WTC11 (cell line): ENCODE data around the gene ZNF835. TPM values are rescaled to one million over a fixed set of nuclear protein-coding genes. Genes with fewer than 3 reads are reported as not detected.

Experiments used
- ATAC-seq: fragments of 200-7000 bp; cut with Tn5 transposase; 2 replicates; pipeline ENCODE4 v1.10.0; 2021; ENCODE audit warnings: mild to moderate bottlenecking, moderate library complexity
- CTCF ChIA-PET: fragments of 300-600 bp; sonication (Branson Sonifier 250); formaldehyde crosslinking; loops from one replicate; lab custom pipeline; 2021; ENCODE audit warnings: antibody characterized with exemption; lab: Charles Lee
- POLR2A ChIA-PET: fragments of 350-600 bp; sonication (Branson Sonifier 250); formaldehyde crosslinking; loops from one replicate; lab custom pipeline; 2021; ENCODE audit warnings: antibody characterized with exemption; lab: Charles Lee
- DNase-seq: peaks from one replicate; pipeline ENCODE4 v3.0.0; 2021; ENCODE audit warnings: low spot score
- H3K27ac Mint-ChIP-seq: 2 replicates; pipeline ENCODE4 v1.8.0; 2021; ENCODE audit warnings: mixed read lengths
- H3K27me3 Mint-ChIP-seq: 2 replicates; pipeline ENCODE4 v1.8.0; 2021; ENCODE audit warnings: low read depth, mild to moderate bottlenecking, moderate library complexity, mixed read lengths
- H3K36me3 Mint-ChIP-seq: 2 replicates; pipeline ENCODE4 v1.8.0; 2021; ENCODE audit warnings: mixed read lengths
- H3K4me1 Mint-ChIP-seq: 2 replicates; pipeline ENCODE4 v1.8.0; 2022; ENCODE audit warnings: mixed read lengths
- H3K4me3 Mint-ChIP-seq: 2 replicates; pipeline ENCODE4 v1.8.0; 2021; ENCODE audit warnings: mild to moderate bottlenecking, moderate library complexity, mixed read lengths
- H3K9me3 Mint-ChIP-seq: 2 replicates; pipeline ENCODE4 v1.8.0; 2021; ENCODE audit warnings: mixed read lengths
- CREM ChIP-seq: sonication (generic); formaldehyde crosslinking; IDR thresholded peaks from 2 replicates; pipeline ENCODE4 v1.8.1; 2022; ENCODE audit warnings: mild to moderate bottlenecking, missing genetic modification reagents, moderate library complexity
- ELF4 ChIP-seq: sonication (generic); formaldehyde crosslinking; IDR thresholded peaks from 2 replicates; pipeline ENCODE4 v1.8.1; 2022; ENCODE audit warnings: low read depth, mild to moderate bottlenecking, moderate library complexity, missing genetic modification reagents
- MXD4 ChIP-seq: fragments of 250-450 bp; sonication (Bioruptor Pico); IDR thresholded peaks from 2 replicates; pipeline ENCODE4 v1.8.0; 2021; ENCODE audit warnings: mild to moderate bottlenecking, moderate library complexity, borderline replicate concordance
- NFATC4 ChIP-seq: fragments of 250-450 bp; sonication (Bioruptor Pico); IDR thresholded peaks from 2 replicates; pipeline ENCODE4 v1.9.0; 2021; ENCODE audit warnings: mild to moderate bottlenecking
- NFYB ChIP-seq: sonication (generic); formaldehyde crosslinking; conservative IDR thresholded peaks from 2 replicates; pipeline ENCODE4 v1.8.0; 2022; ENCODE audit warnings: low read depth, missing genetic modification reagents
- NR3C1 ChIP-seq: sonication (generic); formaldehyde crosslinking; conservative IDR thresholded peaks from 2 replicates; pipeline ENCODE4 v1.8.1; 2023; ENCODE audit warnings: low read depth, mild to moderate bottlenecking, missing genetic modification reagents
- ZNF121 ChIP-seq: sonication (generic); formaldehyde crosslinking; IDR thresholded peaks from 2 replicates; pipeline ENCODE4 v1.8.0; 2023; ENCODE audit warnings: missing genetic modification reagents
- total RNA-seq: library from RNA; stranded (reverse); gene quantifications from 3 replicates; pipeline ENCODE4 v1.2.3, GENCODE V29; 2021
- TF ChIP-seq, protein P1 (sequence below): fragments of 250-450 bp; sonication (Bioruptor Pico); IDR thresholded peaks from 2 replicates; pipeline ENCODE4 v1.9.0; 2021; ENCODE audit warnings: mild to moderate bottlenecking
- TF ChIP-seq, protein P2 (sequence below): sonication (generic); formaldehyde crosslinking; IDR thresholded peaks from 2 replicates; pipeline ENCODE4 v1.8.1; 2022; ENCODE audit warnings: low read depth, missing genetic modification reagents, borderline replicate concordance
- TF ChIP-seq, protein P3 (sequence below): sonication (generic); formaldehyde crosslinking; IDR thresholded peaks from 2 replicates; pipeline ENCODE4 v1.8.1; 2022; ENCODE audit warnings: mild to moderate bottlenecking, missing genetic modification reagents, moderate library complexity, borderline replicate concordance
- TF ChIP-seq, protein P4 (sequence below): fragments of 250-450 bp; sonication (Bioruptor Pico); IDR thresholded peaks from 2 replicates; pipeline ENCODE4 v1.8.0; 2021; ENCODE audit warnings: mild to moderate bottlenecking
- TF ChIP-seq, protein P5 (sequence below): sonication (generic); formaldehyde crosslinking; IDR thresholded peaks from 2 replicates; pipeline ENCODE4 v1.8.0; 2023; ENCODE audit warnings: missing genetic modification reagents
- TF ChIP-seq, protein P6 (sequence below): sonication (generic); formaldehyde crosslinking; IDR thresholded peaks from 2 replicates; pipeline ENCODE4 v1.8.0; 2022; ENCODE audit warnings: missing genetic modification reagents
- TF ChIP-seq, protein P7 (sequence below): sonication (generic); formaldehyde crosslinking; IDR thresholded peaks from 2 replicates; pipeline ENCODE4 v1.8.1; 2023; ENCODE audit warnings: mild to moderate bottlenecking, missing genetic modification reagents

Gene ZNF835
- total RNA-seq, 1 experiment from 2014 or later, result 0.17 TPM

DNA sequence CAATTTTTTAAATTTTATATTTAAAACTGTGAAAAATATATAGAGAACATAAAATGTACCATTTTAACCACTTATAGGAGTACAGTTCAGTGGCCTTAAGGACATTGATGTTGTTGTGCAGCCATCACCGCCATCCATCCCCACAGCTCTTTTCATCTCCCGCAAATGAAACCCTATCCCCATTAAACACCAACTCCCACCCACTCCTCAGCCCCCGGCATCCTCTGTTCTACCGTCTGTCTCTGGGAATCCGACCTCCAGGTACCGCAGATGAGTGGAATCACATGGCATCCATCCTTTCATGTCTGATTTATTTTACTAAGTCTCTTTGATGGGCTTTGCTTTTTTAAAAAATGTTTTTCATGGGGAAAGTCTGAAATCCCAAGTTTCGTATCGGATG is 52.4 kb downstream of the ZNF835 start:
- Mint-ChIP-seq H3K36me3 (peaks cover 91% of the 10 kb centered on the region), H3K27me3 (peaks cover 9% of the 10 kb centered on the region; the same call in 1 of the 2 replicates), H3K4me3 (no peak overlapping the region), H3K9me3 (peaks cover 72% of the 10 kb centered on the region), H3K27ac (no peak overlapping the region), H3K4me1 (no peaks in the 10 kb centered on the region)
- TF ChIP-seq, protein P1, sequence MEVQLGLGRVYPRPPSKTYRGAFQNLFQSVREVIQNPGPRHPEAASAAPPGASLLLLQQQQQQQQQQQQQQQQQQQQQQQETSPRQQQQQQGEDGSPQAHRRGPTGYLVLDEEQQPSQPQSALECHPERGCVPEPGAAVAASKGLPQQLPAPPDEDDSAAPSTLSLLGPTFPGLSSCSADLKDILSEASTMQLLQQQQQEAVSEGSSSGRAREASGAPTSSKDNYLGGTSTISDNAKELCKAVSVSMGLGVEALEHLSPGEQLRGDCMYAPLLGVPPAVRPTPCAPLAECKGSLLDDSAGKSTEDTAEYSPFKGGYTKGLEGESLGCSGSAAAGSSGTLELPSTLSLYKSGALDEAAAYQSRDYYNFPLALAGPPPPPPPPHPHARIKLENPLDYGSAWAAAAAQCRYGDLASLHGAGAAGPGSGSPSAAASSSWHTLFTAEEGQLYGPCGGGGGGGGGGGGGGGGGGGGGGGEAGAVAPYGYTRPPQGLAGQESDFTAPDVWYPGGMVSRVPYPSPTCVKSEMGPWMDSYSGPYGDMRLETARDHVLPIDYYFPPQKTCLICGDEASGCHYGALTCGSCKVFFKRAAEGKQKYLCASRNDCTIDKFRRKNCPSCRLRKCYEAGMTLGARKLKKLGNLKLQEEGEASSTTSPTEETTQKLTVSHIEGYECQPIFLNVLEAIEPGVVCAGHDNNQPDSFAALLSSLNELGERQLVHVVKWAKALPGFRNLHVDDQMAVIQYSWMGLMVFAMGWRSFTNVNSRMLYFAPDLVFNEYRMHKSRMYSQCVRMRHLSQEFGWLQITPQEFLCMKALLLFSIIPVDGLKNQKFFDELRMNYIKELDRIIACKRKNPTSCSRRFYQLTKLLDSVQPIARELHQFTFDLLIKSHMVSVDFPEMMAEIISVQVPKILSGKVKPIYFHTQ (CRISPR knock-in tag), result no peak
- TF ChIP-seq, protein P2, sequence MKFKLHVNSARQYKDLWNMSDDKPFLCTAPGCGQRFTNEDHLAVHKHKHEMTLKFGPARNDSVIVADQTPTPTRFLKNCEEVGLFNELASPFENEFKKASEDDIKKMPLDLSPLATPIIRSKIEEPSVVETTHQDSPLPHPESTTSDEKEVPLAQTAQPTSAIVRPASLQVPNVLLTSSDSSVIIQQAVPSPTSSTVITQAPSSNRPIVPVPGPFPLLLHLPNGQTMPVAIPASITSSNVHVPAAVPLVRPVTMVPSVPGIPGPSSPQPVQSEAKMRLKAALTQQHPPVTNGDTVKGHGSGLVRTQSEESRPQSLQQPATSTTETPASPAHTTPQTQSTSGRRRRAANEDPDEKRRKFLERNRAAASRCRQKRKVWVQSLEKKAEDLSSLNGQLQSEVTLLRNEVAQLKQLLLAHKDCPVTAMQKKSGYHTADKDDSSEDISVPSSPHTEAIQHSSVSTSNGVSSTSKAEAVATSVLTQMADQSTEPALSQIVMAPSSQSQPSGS (CRISPR knock-in tag), result no peak
- TF ChIP-seq, protein P3, sequence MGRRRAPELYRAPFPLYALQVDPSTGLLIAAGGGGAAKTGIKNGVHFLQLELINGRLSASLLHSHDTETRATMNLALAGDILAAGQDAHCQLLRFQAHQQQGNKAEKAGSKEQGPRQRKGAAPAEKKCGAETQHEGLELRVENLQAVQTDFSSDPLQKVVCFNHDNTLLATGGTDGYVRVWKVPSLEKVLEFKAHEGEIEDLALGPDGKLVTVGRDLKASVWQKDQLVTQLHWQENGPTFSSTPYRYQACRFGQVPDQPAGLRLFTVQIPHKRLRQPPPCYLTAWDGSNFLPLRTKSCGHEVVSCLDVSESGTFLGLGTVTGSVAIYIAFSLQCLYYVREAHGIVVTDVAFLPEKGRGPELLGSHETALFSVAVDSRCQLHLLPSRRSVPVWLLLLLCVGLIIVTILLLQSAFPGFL (CRISPR knock-in tag), result no peak
- TF ChIP-seq, protein P4, sequence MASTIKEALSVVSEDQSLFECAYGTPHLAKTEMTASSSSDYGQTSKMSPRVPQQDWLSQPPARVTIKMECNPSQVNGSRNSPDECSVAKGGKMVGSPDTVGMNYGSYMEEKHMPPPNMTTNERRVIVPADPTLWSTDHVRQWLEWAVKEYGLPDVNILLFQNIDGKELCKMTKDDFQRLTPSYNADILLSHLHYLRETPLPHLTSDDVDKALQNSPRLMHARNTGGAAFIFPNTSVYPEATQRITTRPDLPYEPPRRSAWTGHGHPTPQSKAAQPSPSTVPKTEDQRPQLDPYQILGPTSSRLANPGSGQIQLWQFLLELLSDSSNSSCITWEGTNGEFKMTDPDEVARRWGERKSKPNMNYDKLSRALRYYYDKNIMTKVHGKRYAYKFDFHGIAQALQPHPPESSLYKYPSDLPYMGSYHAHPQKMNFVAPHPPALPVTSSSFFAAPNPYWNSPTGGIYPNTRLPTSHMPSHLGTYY (CRISPR knock-in tag), result no peak
- ATAC-seq, result no peak
- ChIA-PET POLR2A (no interaction called here), CTCF (no interaction called here)
- no peak for DNase-seq

DNA sequence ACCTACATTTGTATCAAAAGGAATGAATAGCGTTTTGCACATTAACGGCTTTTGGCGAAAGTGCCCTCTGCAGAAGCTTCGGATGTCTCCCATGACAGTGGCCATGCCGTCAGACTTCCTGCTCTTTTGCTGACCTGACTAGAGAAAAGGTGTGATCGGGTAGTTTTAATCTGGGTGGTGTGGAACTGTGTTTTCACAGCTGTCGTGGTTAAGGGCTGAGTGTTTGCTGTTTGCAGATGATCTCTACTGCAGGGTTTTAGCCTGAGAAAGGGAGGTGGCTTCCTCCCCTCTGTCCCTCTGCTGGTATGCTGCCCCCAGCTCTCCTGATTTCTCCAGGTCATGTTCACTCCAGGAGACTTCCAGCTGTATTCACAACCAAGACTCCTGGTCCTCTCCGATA is 54.0 kb downstream of the ZNF835 start:
- Mint-ChIP-seq H3K27ac (no peak overlapping the region), H3K4me3 (no peak overlapping the region), H3K9me3 (peaks cover 76% of the 10 kb centered on the region), H3K4me1 (peaks cover 3% of the 10 kb centered on the region; the same call in 1 of the 2 replicates), H3K36me3 (peaks cover 92% of the 10 kb centered on the region), H3K27me3 (peaks cover 9% of the 10 kb centered on the region; the same call in 1 of the 2 replicates)
- ATAC-seq (no peak), DNase-seq (no peak)
- POLR2A ChIA-PET, result no interaction called here
- CTCF ChIA-PET, result no interaction called here
- TF ChIP-seq ZNF121 (CRISPR knock-in tag) (no peak), ELF4 (no peak), NR3C1 (CRISPR knock-in tag) (no peak), NFYB (CRISPR knock-in tag) (no peak), NFATC4 (no peak), MXD4 (CRISPR knock-in tag) (no peak), CREM (CRISPR knock-in tag) (no peak)
- TF ChIP-seq, protein P5, sequence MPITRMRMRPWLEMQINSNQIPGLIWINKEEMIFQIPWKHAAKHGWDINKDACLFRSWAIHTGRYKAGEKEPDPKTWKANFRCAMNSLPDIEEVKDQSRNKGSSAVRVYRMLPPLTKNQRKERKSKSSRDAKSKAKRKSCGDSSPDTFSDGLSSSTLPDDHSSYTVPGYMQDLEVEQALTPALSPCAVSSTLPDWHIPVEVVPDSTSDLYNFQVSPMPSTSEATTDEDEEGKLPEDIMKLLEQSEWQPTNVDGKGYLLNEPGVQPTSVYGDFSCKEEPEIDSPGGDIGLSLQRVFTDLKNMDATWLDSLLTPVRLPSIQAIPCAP (CRISPR knock-in tag), result no peak
- TF ChIP-seq, protein P6, sequence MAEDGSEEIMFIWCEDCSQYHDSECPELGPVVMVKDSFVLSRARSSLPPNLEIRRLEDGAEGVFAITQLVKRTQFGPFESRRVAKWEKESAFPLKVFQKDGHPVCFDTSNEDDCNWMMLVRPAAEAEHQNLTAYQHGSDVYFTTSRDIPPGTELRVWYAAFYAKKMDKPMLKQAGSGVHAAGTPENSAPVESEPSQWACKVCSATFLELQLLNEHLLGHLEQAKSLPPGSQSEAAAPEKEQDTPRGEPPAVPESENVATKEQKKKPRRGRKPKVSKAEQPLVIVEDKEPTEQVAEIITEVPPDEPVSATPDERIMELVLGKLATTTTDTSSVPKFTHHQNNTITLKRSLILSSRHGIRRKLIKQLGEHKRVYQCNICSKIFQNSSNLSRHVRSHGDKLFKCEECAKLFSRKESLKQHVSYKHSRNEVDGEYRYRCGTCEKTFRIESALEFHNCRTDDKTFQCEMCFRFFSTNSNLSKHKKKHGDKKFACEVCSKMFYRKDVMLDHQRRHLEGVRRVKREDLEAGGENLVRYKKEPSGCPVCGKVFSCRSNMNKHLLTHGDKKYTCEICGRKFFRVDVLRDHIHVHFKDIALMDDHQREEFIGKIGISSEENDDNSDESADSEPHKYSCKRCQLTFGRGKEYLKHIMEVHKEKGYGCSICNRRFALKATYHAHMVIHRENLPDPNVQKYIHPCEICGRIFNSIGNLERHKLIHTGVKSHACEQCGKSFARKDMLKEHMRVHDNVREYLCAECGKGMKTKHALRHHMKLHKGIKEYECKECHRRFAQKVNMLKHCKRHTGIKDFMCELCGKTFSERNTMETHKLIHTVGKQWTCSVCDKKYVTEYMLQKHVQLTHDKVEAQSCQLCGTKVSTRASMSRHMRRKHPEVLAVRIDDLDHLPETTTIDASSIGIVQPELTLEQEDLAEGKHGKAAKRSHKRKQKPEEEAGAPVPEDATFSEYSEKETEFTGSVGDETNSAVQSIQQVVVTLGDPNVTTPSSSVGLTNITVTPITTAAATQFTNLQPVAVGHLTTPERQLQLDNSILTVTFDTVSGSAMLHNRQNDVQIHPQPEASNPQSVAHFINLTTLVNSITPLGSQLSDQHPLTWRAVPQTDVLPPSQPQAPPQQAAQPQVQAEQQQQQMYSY, result no peak
- TF ChIP-seq, protein P7, sequence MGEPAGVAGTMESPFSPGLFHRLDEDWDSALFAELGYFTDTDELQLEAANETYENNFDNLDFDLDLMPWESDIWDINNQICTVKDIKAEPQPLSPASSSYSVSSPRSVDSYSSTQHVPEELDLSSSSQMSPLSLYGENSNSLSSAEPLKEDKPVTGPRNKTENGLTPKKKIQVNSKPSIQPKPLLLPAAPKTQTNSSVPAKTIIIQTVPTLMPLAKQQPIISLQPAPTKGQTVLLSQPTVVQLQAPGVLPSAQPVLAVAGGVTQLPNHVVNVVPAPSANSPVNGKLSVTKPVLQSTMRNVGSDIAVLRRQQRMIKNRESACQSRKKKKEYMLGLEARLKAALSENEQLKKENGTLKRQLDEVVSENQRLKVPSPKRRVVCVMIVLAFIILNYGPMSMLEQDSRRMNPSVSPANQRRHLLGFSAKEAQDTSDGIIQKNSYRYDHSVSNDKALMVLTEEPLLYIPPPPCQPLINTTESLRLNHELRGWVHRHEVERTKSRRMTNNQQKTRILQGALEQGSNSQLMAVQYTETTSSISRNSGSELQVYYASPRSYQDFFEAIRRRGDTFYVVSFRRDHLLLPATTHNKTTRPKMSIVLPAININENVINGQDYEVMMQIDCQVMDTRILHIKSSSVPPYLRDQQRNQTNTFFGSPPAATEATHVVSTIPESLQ, result no peak
